PC-3 (cell line): ENCODE measurements around the gene MAP7D3. TPM values are rescaled to one million over a fixed set of nuclear protein-coding genes. Genes with fewer than 3 reads are reported as not detected.
A peak's percentile ranks its signal among the peaks of the same experiment; 100 is the strongest.

ENCODE experiments used
- ATAC-seq: fragments of 200-7000 bp; cut with Tn5 transposase; 2 replicates; pipeline ENCODE4 v1.9.1; 2020; ENCODE audit warnings: mild to moderate bottlenecking, moderate library complexity
- BruUV-seq: library from RNA; stranded (reverse); fragments of 400-500 nt; replicated peaks from 2 replicates; lab custom pipeline; 2021; lab: Mats Ljungman, UMichigan
- CTCF ChIA-PET: fragments of 300-600 bp; sonication (Branson Sonifier 250); formaldehyde crosslinking; loops from one replicate; lab custom pipeline; 2022; ENCODE audit warnings: antibody characterized with exemption; lab: Charles Lee
- POLR2A ChIA-PET: fragments of 300-600 bp; sonication (Branson Sonifier 250); formaldehyde crosslinking; loops from one replicate; lab custom pipeline; 2022; ENCODE audit warnings: antibody characterized with exemption; ENCODE audit not compliant: unreplicated experiment; lab: Charles Lee
- DNase-seq: peaks from one replicate; pipeline ENCODE4 v3.0.0-alpha.2; 2015
- H2AFZ ChIP-seq: fragments of 300-600 bp; sonication (generic); 2 replicates; pipeline ENCODE4 v1.6.0; 2016; ENCODE audit warnings: antibody characterized with exemption, low read length
- H3F3A ChIP-seq: fragments of 300-600 bp; sonication (generic); one replicate; pipeline ENCODE4 v1.6.0; 2017; ENCODE audit warnings: antibody characterized with exemption, low read length, control low read depth, mild to moderate bottlenecking; ENCODE audit not compliant: unreplicated experiment
- H3K27ac ChIP-seq: fragments of 300-600 bp; sonication (generic); 2 replicates; pipeline ENCODE4 v1.5.1; 2016; ENCODE audit warnings: mild to moderate bottlenecking, low read length
- H3K27me3 ChIP-seq: fragments of 300-600 bp; sonication (generic); 2 replicates; pipeline ENCODE4 v1.6.1; 2016; ENCODE audit warnings: low read length, mixed read lengths
- H3K36me3 ChIP-seq: fragments of 300-600 bp; sonication (generic); 2 replicates; pipeline ENCODE4 v1.6.1; 2016; ENCODE audit warnings: low read depth, mixed run types, low read length, mixed read lengths
- H3K4me1 ChIP-seq: fragments of 300-600 bp; sonication (generic); 2 replicates; pipeline ENCODE4 v1.5.1; 2016; ENCODE audit warnings: low read length; ENCODE audit not compliant: insufficient read depth
- H3K4me2 ChIP-seq: fragments of 300-600 bp; sonication (generic); 2 replicates; pipeline ENCODE4 v1.6.0; 2016; ENCODE audit warnings: low read length
- H3K4me3 ChIP-seq: fragments of 300-600 bp; sonication (generic); 2 replicates; pipeline ENCODE4 v1.5.1; 2016; ENCODE audit warnings: mild to moderate bottlenecking, low read length, mixed read lengths
- H3K79me2 ChIP-seq: fragments of 300-600 bp; sonication (generic); 2 replicates; pipeline ENCODE4 v1.6.1; 2017; ENCODE audit warnings: low read length, mixed read lengths
- H3K9ac ChIP-seq: fragments of 300-600 bp; sonication (generic); 2 replicates; pipeline ENCODE4 v1.6.0; 2016; ENCODE audit warnings: mild to moderate bottlenecking, low read length
- H3K9me2 ChIP-seq: fragments of 300-600 bp; sonication (generic); replicated peaks from 2 replicates; pipeline ENCODE4 v1.6.1; 2016; ENCODE audit warnings: mixed run types, low read length, mixed read lengths
- H3K9me3 ChIP-seq: fragments of 300-600 bp; sonication (generic); 2 replicates; pipeline ENCODE4 v1.6.1; 2016; ENCODE audit warnings: low read length, mixed read lengths
- H4K20me1 ChIP-seq: fragments of 300-600 bp; sonication (generic); 2 replicates; pipeline ENCODE4 v1.6.1; 2016; ENCODE audit warnings: low read length, mixed read lengths
- CTCF ChIP-seq: fragments of 300-600 bp; sonication (generic); conservative IDR thresholded peaks from 2 replicates; pipeline ENCODE4 v1.5.1; 2017; ENCODE audit warnings: antibody characterized with exemption, low read depth, mild to moderate bottlenecking, low read length
- EZH2 ChIP-seq: fragments of 300-600 bp; sonication (generic); IDR thresholded peaks from one replicate; pipeline ENCODE4 v1.6.1; 2017; ENCODE audit warnings: antibody characterized with exemption, mild to moderate bottlenecking, low read length; ENCODE audit not compliant: unreplicated experiment
- EZH2phosphoT487 ChIP-seq: fragments of 300-600 bp; sonication (generic); IDR thresholded peaks from 2 replicates; pipeline ENCODE4 v1.6.1; 2018; ENCODE audit warnings: mild to moderate bottlenecking, antibody characterized with exemption, low read length, borderline replicate concordance
- intact Hi-C: fragments of 100-400 bp; cut with micrococcal nuclease; formaldehyde crosslinking; loops from 2 replicates; pipeline ENCODE4 v1.9.0; 2023
- total RNA-seq: library from RNA; depleted of rRNA; stranded (reverse); fragments of >200 nt; gene quantifications from 2 replicates; pipeline ENCODE4 v1.2.3, GENCODE V29; 2014

MAP7D3 gene
- total RNA-seq, 1 experiment from 2014 or later: 0.40 TPM

DNA sequence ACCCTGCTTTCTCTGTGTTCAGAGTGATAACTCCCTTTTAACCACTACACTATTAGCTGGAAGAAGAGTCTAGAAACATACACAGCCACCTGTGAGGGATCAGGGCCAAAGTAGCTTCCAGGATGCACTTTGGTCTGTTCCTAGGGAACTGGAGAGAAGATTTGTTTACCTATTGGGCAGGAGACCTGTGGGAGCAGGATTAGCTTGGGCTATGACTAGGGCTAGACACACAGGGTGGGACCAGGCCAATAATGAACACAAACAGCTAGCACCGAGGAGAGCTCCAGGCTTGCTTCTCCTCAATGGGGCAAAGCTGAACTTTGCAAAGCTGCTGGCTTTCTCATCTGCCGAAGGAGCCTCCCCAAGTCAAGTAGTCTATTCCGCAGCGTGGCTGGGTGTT is 24.4 kb upstream of the MAP7D3 start:
- Histone ChIP-seq H3F3A (no peaks in the 10 kb centered on the region), H3K79me2 (no peaks in the 10 kb centered on the region), H2AFZ (no peak overlapping the region), H3K36me3 (no peaks in the 10 kb centered on the region), H3K27ac (no peak overlapping the region), H3K4me1 (no peaks in the 10 kb centered on the region), H3K4me2 (no peak overlapping the region), H3K9ac (no peak overlapping the region), H4K20me1 (no peaks in the 10 kb centered on the region), H3K4me3 (no peak overlapping the region), H3K9me3 (no peaks in the 10 kb centered on the region), H3K27me3 (no peaks in the 10 kb centered on the region), H3K9me2 (no peaks in the 10 kb centered on the region)
- POLR2A ChIA-PET: no interaction called here
- CTCF ChIA-PET: no interaction called here
- DNase-seq: no peak
- TF ChIP-seq CTCF (no peak), EZH2phosphoT487 (no peak), EZH2 (no peak)
- ATAC-seq: no peak
- BruUV-seq: no TSS peak
- intact Hi-C loops: no loop called here

- H3F3A ChIP-seq: no peaks in the 10 kb centered on the region
- H3K4me1 ChIP-seq: no peaks in the 10 kb centered on the region
- H3K9me2 ChIP-seq: no peaks in the 10 kb centered on the region
- no peak overlapping the region for H2AFZ ChIP-seq
- DNase-seq (no peak), ATAC-seq (no peak)
- no peaks in the 10 kb centered on the region for H3K36me3 ChIP-seq
- ChIA-PET POLR2A (no interaction called here), CTCF (no interaction called here)
- intact Hi-C loops: no loop called here
- H3K79me2 ChIP-seq: no peaks in the 10 kb centered on the region
- no peak overlapping the region for H3K4me2 ChIP-seq
- no peak overlapping the region for H3K9ac ChIP-seq
- no TSS peak for BruUV-seq
- H3K9me3 ChIP-seq: no peaks in the 10 kb centered on the region
- H4K20me1 ChIP-seq: no peaks in the 10 kb centered on the region
- H3K4me3 ChIP-seq: no peak overlapping the region
- H3K27me3 ChIP-seq: no peaks in the 10 kb centered on the region
- no peak overlapping the region for H3K27ac ChIP-seq
- TF ChIP-seq EZH2phosphoT487 (no peak), EZH2 (no peak), CTCF (no peak)
These were observed 22.8 kb upstream of the MAP7D3 start for GRCh38 chrX:136273986-136274385.

DNA sequence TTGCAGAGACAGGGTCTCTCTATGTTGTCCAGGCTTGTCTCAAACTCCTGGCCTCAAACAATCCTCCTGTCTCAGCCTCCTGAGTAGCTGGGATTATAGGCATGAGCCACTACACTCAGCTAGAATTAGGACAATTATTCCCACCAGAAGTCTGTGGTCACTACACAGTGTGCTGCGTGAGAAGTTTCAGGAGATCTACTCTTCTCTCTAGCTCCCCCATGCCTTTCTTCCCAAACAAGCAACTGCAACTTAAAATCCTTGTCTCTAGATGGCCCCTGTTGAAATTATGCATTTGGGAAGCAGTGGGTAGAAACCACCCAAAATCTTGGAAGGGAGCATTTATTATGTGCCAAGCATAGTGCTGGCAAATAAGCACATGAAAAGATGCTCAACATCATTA is 21.1 kb upstream of the MAP7D3 start:
- Histone ChIP-seq H3K36me3 (no peaks in the 10 kb centered on the region), H3K4me3 (no peak overlapping the region), H3K79me2 (no peaks in the 10 kb centered on the region), H3K9ac (no peak overlapping the region), H3K27me3 (no peaks in the 10 kb centered on the region), H3F3A (no peaks in the 10 kb centered on the region), H3K4me2 (no peak overlapping the region), H3K4me1 (no peaks in the 10 kb centered on the region), H4K20me1 (no peaks in the 10 kb centered on the region), H3K9me2 (no peaks in the 10 kb centered on the region), H3K9me3 (no peaks in the 10 kb centered on the region), H3K27ac (no peak overlapping the region), H2AFZ (no peak overlapping the region)
- ChIA-PET POLR2A (no interaction called here), CTCF (interaction anchor here (0.5 to 1.0 kb wide), 3 partner anchors 25 to 225 kb away, joined by 3 to 4 read pairs (median 3); partner anchors contain the start of gene HTATSF1)
- ATAC-seq (peak; percentile 58; the same call in 1 of the 2 replicates), DNase-seq (no peak)
- no TSS peak for BruUV-seq
- intact Hi-C loops: no loop called here
- TF ChIP-seq CTCF (peak; percentile 41; the same call in 1 of the 2 replicates), EZH2phosphoT487 (no peak), EZH2 (no peak)
